ENCODE results near the gene EIF4G1.
A peak's percentile ranks its signal among the peaks of the same experiment; 100 is the strongest.

Gene EIF4G1

GRCh38 chr3:184353546-184353941 is 39.1 kb downstream of the EIF4G1 start:
- no peak for DNase-seq

GRCh38 chr3:184354121-184354728 is 39.8 kb downstream of the EIF4G1 start:
- DNase-seq, result peak; percentile 59 to 63

DNA sequence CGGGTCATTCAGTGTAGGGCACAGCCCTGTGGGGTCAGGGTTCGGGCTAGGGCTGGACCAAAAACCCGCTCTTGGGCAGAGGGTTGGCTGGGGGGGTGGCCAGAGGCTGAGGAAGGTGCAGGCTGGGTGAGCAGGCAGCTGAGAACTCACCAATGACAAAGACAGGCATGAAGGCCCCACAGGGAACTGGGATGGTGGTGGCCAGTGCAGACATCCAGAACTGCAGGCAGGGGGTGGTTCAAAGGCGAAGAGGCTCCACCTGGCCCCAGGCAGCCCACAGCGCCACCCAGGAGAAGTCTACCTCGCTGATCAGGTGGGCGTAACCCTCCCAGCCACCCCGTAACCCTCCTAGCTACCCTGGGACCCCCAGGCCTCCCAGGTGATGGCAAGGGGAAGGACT is 40.3 kb downstream of the EIF4G1 start:
- no peak for DNase-seq

GRCh38 chr3:184355261-184356040 is 41.0 kb downstream of the EIF4G1 start:
- no peak for DNase-seq

DNA sequence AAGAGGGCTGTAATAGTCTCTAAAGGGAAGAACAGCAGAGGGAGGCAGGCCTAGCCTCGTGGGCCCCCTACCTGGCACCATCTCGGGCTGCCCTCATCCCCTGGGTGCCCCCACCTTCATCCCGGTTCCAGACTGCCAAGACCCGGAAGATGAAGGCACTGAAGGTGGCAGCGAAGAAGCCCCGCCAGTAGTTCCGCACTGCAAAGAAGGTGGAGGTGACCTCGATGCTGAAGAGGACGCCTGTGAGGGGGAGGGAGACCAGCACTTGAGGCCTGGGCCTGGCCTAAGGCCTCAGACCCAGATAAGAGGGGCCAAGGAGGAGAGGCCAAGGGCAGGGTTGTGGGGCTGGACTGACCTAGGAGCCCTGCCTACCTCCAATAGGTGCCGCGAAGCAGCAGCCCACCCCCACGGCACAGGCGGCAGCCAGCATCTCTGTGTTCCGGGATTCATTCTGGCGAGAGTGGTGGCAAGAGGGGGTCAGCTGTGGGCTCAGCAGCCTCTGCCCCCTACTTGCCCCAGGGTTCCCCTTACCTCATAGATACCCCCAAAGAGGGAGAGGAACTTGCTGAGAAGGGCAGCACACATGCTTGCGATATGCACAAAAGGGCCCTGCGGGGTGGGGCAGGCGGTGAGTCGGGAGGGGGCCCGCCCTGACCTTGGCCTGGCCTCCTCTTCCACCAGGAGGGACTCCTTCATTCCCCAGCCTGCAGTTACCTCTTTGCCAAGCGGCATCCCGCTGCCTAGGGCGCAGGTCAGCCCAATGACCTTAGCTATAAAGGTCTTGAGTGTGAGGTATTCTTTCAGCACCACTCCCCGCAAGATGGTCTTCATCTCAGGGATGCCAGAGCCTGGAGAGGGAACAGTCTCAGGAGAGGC is 43.1 kb downstream of the EIF4G1 start:
- no peak for DNase-seq

DNA sequence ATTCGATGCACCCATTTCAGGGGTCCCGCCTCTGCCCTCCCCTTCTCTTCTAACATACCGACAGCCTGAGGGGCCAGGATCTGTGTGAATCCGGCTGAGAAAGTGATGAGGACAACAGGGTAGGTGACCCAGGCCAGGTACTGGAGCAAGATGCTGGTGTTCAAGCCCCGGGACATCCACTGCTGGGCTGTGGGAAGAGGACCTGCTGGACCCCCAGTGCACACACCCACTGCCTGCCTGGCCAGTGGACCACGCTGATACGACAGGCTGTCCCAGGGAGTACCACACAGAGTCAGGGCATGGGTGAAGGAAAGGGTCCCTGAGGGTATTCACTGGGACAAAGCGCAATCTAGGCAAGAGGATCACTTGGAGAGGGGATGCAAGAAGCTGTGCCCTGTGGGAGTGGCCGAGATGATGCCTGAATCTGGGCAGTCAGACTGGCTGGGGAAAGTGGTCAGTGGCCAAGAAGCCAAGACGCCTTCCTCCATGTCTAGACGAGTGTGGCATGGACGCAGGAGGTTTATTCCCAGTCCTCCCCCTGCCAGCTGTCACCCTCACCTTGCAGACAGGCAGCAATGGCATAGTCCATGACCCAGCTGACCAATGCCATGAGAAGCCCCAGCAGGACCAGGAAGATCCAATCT is 43.8 kb downstream of the EIF4G1 start:
- no peak for DNase-seq

GRCh38 chr3:184358921-184359350 is 44.5 kb downstream of the EIF4G1 start:
- no peak for DNase-seq

DNA sequence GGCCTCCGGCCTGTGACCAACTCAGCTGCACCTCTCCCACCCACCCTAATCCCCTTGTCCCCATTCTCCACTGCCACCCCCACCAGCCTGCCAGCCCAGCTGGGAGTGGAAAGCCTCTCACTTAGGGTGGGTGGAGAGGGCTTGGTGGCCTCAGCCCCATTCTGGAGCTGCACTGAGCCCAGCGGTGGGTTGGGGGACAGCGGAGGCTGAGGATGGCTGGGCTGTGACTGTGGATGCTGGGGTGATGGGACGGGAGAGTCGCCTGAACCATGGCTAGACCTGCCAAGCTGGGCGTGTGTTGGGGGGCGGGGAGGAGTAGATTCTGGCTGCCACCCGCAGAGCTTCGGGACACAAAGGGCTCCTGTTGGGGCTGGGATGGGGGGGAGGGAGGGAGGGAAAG is 45.2 kb downstream of the EIF4G1 start:
- no peak for DNase-seq

DNA sequence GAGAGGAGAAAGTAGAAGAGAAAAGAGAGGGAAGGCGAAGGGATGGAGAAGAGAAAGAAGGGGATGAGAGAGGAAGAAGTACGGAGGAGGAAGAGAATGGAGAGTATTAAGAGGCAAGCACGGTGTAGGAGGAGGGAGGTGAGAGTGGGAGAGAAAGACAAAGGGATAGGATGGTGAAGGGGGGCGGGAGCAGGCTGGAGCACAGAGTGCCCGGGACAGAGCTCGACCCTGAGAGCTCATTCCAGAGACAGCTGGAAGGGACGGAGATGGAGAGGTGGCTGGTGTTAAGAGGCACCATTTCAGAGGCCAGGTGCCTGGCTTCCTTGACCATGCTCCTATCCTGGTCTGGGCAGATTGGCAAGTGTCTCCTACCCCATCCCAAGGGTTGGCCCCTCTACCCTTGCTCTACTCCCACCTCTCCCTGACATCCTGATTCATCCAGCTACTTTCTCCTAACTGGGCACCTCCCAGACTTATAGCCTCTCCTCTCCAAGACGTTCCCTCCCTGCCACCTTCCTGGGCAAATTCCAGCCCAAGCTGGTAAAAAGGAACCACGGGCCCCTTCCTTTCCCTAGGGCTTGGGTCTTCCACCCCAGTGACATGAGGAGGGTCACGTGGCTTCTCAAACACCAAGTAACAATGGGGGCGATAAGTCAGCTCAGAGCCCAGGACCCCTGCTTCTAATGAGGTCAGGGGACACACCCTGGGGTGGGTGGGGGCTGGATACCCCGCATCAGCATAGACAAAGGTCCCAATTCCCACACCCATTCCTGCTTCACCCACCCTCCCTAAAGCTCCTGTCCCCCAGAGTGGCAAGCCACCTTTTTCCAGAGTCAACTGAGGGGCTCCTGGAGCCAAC is 45.9 kb downstream of the EIF4G1 start:
- DNase-seq, result no peak

- DNase-seq, result no peak
Observed at GRCh38 chr3:184360929-184361531, 46.6 kb downstream of the EIF4G1 start.

GRCh38 chr3:184361532-184361931 is 47.1 kb downstream of the EIF4G1 start, which contains the start of the genes CLCN2 and POLR2H:
TSS of gene CLCN2 (minus strand) at chr3:184361605. CDS start at chr3:184361479, 126 bp downstream.
TSS of gene POLR2H (plus strand) at chr3:184361710. CDS start at chr3:184363493, 1,783 bp downstream.
- DNase-seq, result peak; percentile 20 to 26

- DNase-seq, result peak; percentile 22 to 27
Observed at GRCh38 chr3:184361932-184362667, 47.7 kb downstream of the EIF4G1 start.

DNA sequence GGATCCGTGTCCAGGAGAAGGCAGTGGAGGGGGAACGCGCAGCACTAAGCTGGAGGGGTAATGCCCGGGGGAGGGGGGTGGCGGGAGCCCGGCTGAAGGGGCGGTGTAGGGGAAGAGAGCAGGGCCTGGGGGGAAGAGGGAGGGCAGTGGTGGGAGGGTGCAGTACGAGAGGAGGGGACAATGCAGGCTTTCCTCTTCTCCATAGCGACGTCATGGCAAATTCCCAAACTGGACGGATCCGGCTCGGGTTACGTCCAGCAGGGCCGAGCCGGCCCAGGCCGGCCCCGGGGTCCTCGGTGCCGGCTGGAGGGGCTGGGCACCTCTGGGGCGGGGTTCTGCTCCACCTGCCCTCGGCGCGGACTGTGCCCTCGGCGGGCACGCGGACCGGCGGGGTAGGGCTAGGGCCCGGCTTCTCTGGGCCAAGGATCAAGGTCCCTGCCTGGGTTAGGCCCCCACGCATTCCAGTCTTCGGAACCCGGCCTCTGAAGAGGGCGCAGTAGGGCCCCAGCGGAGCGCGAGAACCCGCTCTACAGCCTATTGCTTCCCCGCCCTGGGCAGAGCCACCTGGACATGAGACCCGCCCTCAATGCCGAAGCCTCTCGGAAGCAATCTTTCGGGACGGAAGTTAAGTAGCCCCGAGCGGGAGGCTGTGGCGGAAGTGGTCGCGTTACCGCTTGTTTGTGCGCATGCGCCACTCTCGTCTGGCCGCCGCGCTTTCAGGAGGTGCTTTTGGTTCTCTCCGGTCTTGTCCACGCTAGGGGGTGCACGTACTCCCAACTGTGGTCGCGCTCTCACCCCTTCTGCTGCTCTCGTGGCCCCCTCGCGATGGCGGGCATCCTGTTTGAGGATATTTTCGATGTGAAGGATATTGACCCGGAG is 48.5 kb downstream of the EIF4G1 start:
- peak; percentile 86 to 89 for DNase-seq

DNA sequence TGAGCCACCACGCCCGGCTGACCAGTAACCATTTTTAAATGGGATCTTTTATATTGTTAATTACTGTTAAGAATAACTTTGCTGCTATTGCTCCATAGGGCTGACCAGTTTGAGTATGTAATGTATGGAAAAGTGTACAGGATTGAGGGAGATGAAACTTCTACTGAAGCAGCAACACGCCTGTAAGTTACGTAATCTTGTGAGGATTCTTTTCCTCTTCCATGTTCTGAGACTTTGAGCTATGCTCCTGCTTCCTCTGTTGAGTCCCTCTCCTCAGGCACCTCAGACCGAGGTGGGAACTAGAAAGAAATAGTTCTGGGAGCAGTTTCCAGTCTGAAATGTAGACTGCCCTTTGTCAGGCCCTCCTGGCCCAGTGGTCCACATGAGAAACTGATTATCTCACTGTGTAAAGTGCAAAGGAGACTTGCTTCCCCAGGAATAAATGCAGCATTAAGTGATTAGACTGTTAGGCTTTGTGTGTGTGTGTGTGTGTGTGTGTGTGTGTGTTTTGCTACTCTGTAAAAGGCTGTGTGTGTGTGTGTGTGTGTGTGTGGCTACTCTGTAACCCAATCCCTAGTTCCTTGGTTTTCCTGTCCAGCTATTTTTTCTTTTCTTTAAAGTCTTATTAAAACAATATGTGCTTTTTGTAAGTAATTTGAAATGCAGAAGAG is 52.3 kb downstream of the EIF4G1 start:
- no peak for DNase-seq

DNA sequence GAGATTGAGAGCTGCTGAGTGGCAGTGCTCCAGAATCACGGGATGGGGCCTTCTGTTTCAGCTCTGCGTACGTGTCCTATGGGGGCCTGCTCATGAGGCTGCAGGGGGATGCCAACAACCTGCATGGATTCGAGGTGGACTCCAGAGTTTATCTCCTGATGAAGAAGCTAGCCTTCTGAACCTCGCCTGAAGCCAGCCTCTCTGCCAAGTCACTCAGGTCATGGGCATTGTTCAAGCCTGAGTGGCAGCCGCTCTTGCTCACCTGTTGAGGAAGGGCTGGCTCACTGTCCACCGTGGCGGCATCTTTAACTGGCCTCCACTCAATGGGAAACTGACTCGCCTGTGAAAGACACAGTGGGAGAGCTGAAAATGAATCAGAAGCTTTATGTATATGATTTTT is 53.7 kb downstream of the EIF4G1 start:
- DNase-seq, result no peak

GRCh38 chr3:184368586-184369183 is 54.3 kb downstream of the EIF4G1 start:
- DNase-seq, result no peak

DNA sequence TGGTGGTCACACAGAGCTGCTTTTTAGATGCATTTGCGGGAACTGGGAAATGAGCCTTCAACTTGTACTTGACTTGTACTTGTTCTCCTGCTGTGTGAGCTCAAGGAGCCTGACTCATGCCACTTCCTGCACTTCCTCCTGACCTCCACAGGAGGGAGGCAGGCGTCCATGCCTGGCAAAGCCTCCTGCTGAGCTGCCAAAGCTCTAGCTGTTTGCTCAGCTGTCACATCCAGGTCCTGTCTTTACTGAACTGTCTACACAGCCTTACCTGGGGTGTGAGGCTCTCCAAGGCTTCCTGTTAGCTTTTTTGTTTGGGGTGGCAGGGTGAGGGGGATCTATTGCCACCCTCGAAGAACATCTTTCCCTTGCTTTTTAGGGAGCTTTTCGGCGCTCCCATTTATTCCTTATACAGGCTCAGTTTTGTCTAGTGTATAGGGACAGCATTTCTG is 57.2 kb downstream of the EIF4G1 start:
- DNase-seq, result peak; percentile 48 to 52

DNA sequence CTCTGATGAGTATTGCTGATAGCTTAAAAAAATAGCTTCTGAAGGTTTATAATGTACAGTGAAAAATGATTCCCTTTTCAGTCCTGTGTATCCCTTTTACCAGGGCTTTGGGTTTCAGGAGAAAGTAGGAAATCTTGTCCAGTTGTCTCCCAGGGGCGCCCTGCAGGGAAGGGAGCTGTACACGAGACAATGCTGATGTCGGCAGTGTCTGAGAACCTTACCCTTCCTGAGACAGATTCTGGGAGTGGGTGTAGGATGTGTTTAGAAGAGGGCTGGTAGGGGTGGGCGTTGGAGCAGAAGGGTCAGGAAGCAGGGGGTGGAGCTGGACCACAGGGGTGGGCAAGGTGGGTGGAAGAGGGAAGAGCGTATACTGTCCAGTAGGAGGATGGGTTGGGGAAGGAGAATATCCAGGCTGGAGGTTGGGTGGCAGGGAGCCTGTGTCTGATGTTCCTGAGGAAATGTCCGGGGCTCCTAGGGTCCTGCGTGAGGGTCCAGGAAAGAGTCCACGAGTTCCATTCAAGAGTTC is 58.0 kb downstream of the EIF4G1 start:
- no peak for DNase-seq
